H1 (cell line): Measurements from ENCODE around the gene MCC. TPM values are rescaled to one million over a fixed set of nuclear protein-coding genes. Genes with fewer than 3 reads are reported as not detected.

Experiments
- CTCF ChIA-PET: fragments of 300-600 bp; sonication (Branson Sonifier 250); formaldehyde crosslinking; loops from one replicate; lab custom pipeline; 2021; ENCODE audit not compliant: partially characterized antibody; lab: Charles Lee
- POLR2A ChIA-PET: fragments of 300-600 bp; sonication (Branson Sonifier 250); formaldehyde crosslinking; loops from one replicate; lab custom pipeline; 2021; ENCODE audit warnings: inconsistent platforms; ENCODE audit not compliant: partially characterized antibody; lab: Charles Lee
- DNase-seq, 2 experiments: peaks; one replicate each; pipeline versions ENCODE4 v3.0.0 to v3.0.0-alpha.2; 2010 to 2022; ENCODE audit warnings: low spot score in 2 of 2, low read depth in 1 of 2, mixed read lengths in 1 of 2
- FAIRE-seq: peaks from 2 replicates; lab custom pipeline; 2011; peaks lifted over from hg19 to GRCh38; lab: Jason Lieb, UNC
- H2AFZ ChIP-seq: 2 replicates; pipeline ENCODE4 v1.8.1; 2012; ENCODE audit warnings: low read length, inconsistent platforms
- H2AK5ac ChIP-seq: 2 replicates; pipeline ENCODE4 v1.6.1; 2013; ENCODE audit warnings: low read depth, low read length
- H2BK120ac ChIP-seq: replicated peaks from 2 replicates; pipeline ENCODE3; 2013; ENCODE audit warnings: low read depth, low read length, inconsistent platforms
- H2BK12ac ChIP-seq: 2 replicates; pipeline ENCODE4 v1.6.1; 2013; ENCODE audit warnings: low read depth, low read length
- H2BK15ac ChIP-seq: 2 replicates; pipeline ENCODE4 v1.6.1; 2013; ENCODE audit warnings: low read length
- H2BK20ac ChIP-seq: 2 replicates; pipeline ENCODE4 v1.6.1; 2013; ENCODE audit warnings: low read length
- H2BK5ac ChIP-seq: 2 replicates; pipeline ENCODE4 v1.6.1; 2013; ENCODE audit warnings: low read depth, low read length
- H3K14ac ChIP-seq: 2 replicates; pipeline ENCODE4 v1.6.1; 2013; ENCODE audit warnings: inconsistent platforms; ENCODE audit not compliant: insufficient read length
- H3K18ac ChIP-seq: 2 replicates; pipeline ENCODE4 v1.6.1; 2013; ENCODE audit warnings: low read length; ENCODE audit errors: extremely low read depth
- H3K23ac ChIP-seq: 2 replicates; pipeline ENCODE4 v1.6.1; 2013; ENCODE audit warnings: inconsistent platforms; ENCODE audit not compliant: insufficient read length
- H3K23me2 ChIP-seq: 2 replicates; pipeline ENCODE4 v1.6.1; 2013; ENCODE audit warnings: low read depth, low read length
- H3K27ac ChIP-seq: 2 replicates; pipeline ENCODE4 v1.6.1; 2011; ENCODE audit warnings: low read depth, low read length, inconsistent platforms
- H3K27me3 ChIP-seq, 4 experiments: replicated peaks in 1 of 4; 1 replicate in 1 of 4; 2 replicates in 3 of 4; pipeline versions ENCODE4 v1.6.1 to v1.8.1; 2011 to 2013; ENCODE audit warnings: low read length in 3 of 4, mild to moderate bottlenecking in 3 of 4, inconsistent platforms in 2 of 4, mixed read lengths in 2 of 4, moderate library complexity in 1 of 4; ENCODE audit not compliant: control insufficient read depth in 3 of 4, insufficient read depth in 3 of 4; ENCODE audit errors: extremely low read depth in 1 of 4
- H3K36me3 ChIP-seq, 4 experiments: 2 replicates each; pipeline versions ENCODE4 v1.6.1 to v1.8.1; 2011 to 2013; ENCODE audit warnings: mild to moderate bottlenecking in 4 of 4, low read length in 3 of 4, moderate library complexity in 2 of 4, control low read depth in 1 of 4, inconsistent platforms in 1 of 4; ENCODE audit not compliant: insufficient read depth in 4 of 4, control insufficient read depth in 2 of 4
- H3K4ac ChIP-seq: replicated peaks from 2 replicates; pipeline ENCODE3; 2013; ENCODE audit warnings: low read length, low read depth, mixed read lengths, inconsistent platforms; ENCODE audit not compliant: insufficient read length
- H3K4me1 ChIP-seq, 4 experiments: replicated peaks in 1 of 4; 1 replicate in 1 of 4; 2 replicates in 3 of 4; pipeline versions ENCODE4 v1.6.1 to v1.8.1; 2011 to 2013; ENCODE audit warnings: low read length in 3 of 4, inconsistent platforms in 2 of 4, mixed read lengths in 1 of 4; ENCODE audit not compliant: insufficient read depth in 4 of 4, control insufficient read depth in 3 of 4
- H3K4me2 ChIP-seq, 2 experiments: 2 replicates each; pipeline versions ENCODE4 v1.6.1 to v1.8.1; 2011 to 2013; ENCODE audit warnings: low read depth in 2 of 2, low read length in 2 of 2, control low read depth in 1 of 2, inconsistent platforms in 1 of 2, mild to moderate bottlenecking in 1 of 2; ENCODE audit not compliant: insufficient read depth in 1 of 2
- H3K4me3 ChIP-seq, 4 experiments: fragments of 200-600, 300-600 bp in 1 of 4; sonication (generic), shearing (Covaris generic), sonication (Bioruptor Twin) in 1 of 4; 2 replicates each; pipeline versions ENCODE4 v1.5.1 to v1.8.1; 2011 to 2016; ENCODE audit warnings: low read length in 4 of 4, low read depth in 3 of 4, control low read depth in 2 of 4, inconsistent platforms in 2 of 4, mild to moderate bottlenecking in 2 of 4, mixed read lengths in 1 of 4, moderate library complexity in 1 of 4; ENCODE audit not compliant: insufficient read depth in 2 of 4; ENCODE audit errors: extremely low read depth in 1 of 4
- H3K56ac ChIP-seq: replicated peaks from 2 replicates; pipeline ENCODE3; 2013; ENCODE audit warnings: low read depth, mild to moderate bottlenecking, mixed read lengths, low read length, inconsistent platforms; ENCODE audit not compliant: insufficient read length
- H3K79me1 ChIP-seq: 2 replicates; pipeline ENCODE4 v1.6.1; 2013; ENCODE audit warnings: low read depth, low read length, control low read depth
- H3K79me2 ChIP-seq, 2 experiments: 2 replicates each; pipeline versions ENCODE4 v1.6.1 to v1.8.1; 2012 to 2013; ENCODE audit warnings: low read length in 2 of 2, mild to moderate bottlenecking in 2 of 2, inconsistent platforms in 1 of 2; ENCODE audit not compliant: insufficient read depth in 2 of 2, control insufficient read depth in 1 of 2
- H3K9ac ChIP-seq, 4 experiments: replicated peaks in 1 of 4; 1 replicate in 1 of 4; 2 replicates in 3 of 4; pipeline versions ENCODE4 v1.6.1 to v1.8.1; 2011 to 2013; ENCODE audit warnings: low read depth in 3 of 4, low read length in 3 of 4, control low read depth in 2 of 4, mild to moderate bottlenecking in 2 of 4, moderate library complexity in 2 of 4, inconsistent platforms in 1 of 4; ENCODE audit errors: extremely low read depth in 1 of 4
- H3K9me3 ChIP-seq, 2 experiments: 2 replicates each; pipeline versions ENCODE4 v1.6.1 to v1.8.1; 2012 to 2013; ENCODE audit warnings: mild to moderate bottlenecking in 2 of 2, moderate library complexity in 2 of 2, control low read depth in 1 of 2, inconsistent platforms in 1 of 2, low read depth in 1 of 2, low read length in 1 of 2, mixed read lengths in 1 of 2; ENCODE audit not compliant: insufficient read depth in 2 of 2
- H4K20me1 ChIP-seq, 2 experiments: replicated peaks in 1 of 2; 2 replicates each; pipeline versions ENCODE3 to v1.8.1; 2011 to 2013; ENCODE audit warnings: inconsistent platforms in 2 of 2, low read length in 2 of 2, mild to moderate bottlenecking in 1 of 2; ENCODE audit not compliant: insufficient read depth in 2 of 2, control insufficient read depth in 1 of 2
- H4K5ac ChIP-seq: 2 replicates; pipeline ENCODE4 v1.6.1; 2013; ENCODE audit warnings: low read length, low read depth, mixed read lengths, inconsistent platforms; ENCODE audit not compliant: insufficient read length
- H4K8ac ChIP-seq: 2 replicates; pipeline ENCODE4 v1.8.0; 2013; ENCODE audit warnings: mild to moderate bottlenecking, moderate library complexity, low read length, inconsistent platforms; ENCODE audit not compliant: insufficient read depth; ENCODE audit errors: extremely low read depth
- H4K91ac ChIP-seq: replicated peaks from 2 replicates; pipeline ENCODE3; 2013; ENCODE audit warnings: low read length, mixed read lengths, inconsistent platforms; ENCODE audit not compliant: insufficient read length
- PHF8 ChIP-seq: fragments of 200-600 bp; sonication (generic); conservative IDR thresholded peaks from 2 replicates; pipeline ENCODE4 v1.7.1; 2012; ENCODE audit warnings: low read depth, mild to moderate bottlenecking, inconsistent platforms, low read length, moderate library complexity
- WGBS, 2 experiments: shearing (Covaris generic) in 1 of 2; methylation state at CpG; one replicate each; pipeline versions ENCODE4 v1.1.6 to v1.1.7; 2013 to 2015; ENCODE audit warnings: low lambda C conversion rate in 2 of 2, mixed read lengths in 2 of 2, inconsistent platforms in 1 of 2, low coverage in 1 of 2, missing lambda C conversion rate in 1 of 2; ENCODE audit not compliant: insufficient replicate concordance in 2 of 2, insufficient coverage in 1 of 2, insufficient read length in 1 of 2; ENCODE audit errors: extremely low coverage in 1 of 2, missing lambda C conversion rate in 1 of 2; 5-methylcytosine and 5-hydroxymethylcytosine counted together
- polyA plus RNA-seq, 7 experiments: library from polyadenylated mRNA; depleted of rRNA in 3 of 7; stranded (reverse) in 5 of 7; unstranded in 2 of 7; fragments of >200 nt in 5 of 7; fragments of 200-250 nt in 2 of 7; gene quantifications; 1 replicate in 5 of 7; 2 replicates in 1 of 7; 4 replicates in 1 of 7; pipeline versions ENCODE4 v1.2.1 to v1.2.3, GENCODE V29; 2011 to 2013; ENCODE audit warnings: missing spikeins in 2 of 7, mixed read lengths in 2 of 7
- total RNA-seq: library from RNA; stranded (reverse); fragmentation: NEBNext Ultra II Directional; extraction: Animal tissue kit (Norgen Biotek cat#: 25700); gene quantifications from 2 replicates; pipeline ENCODE4 v1.2.1, GENCODE V29; 2021

MCC gene
- total and polyA plus RNA-seq, 2 of the 8 experiments (the other 6 are each of a cell fraction or from before 2014, with no cell fraction given), result 2.6 to 18.3 TPM

DNA sequence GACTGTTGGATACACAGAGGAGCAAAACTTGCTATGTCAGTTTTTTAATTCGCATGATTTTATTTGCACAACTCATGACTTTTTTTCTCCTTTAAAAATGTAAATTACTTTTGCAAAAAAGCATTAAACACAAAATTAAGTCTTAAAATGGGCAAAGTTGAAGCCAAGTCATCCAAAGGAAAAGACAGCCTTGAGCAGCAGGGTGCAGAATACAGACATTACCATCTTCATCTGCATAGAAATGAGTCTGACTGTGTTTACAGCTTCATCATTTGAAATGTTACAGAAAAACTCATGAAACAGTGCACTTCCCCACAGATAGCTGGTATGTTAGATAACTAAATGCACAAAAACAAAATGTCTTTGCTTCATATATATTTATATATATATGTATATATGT is 154.8 kb downstream of the MCC start:
- H2BK120ac ChIP-seq, result no peak overlapping the region
- H3K27me3 ChIP-seq, result no peaks in the 10 kb centered on the region
- no peak overlapping the region for H2AK5ac ChIP-seq
- no peak overlapping the region for H3K4ac ChIP-seq
- H3K9me3 ChIP-seq, result no peaks in the 10 kb centered on the region
- no peak overlapping the region for H2BK12ac ChIP-seq
- no peak overlapping the region for H3K9ac ChIP-seq
- no peak overlapping the region for H3K4me3 ChIP-seq
- H3K27ac ChIP-seq, result no peak overlapping the region
- H3K79me2 ChIP-seq, result no peaks in the 10 kb centered on the region
- no peak overlapping the region for H3K4me2 ChIP-seq
- CTCF ChIA-PET, result interaction anchor here (0.7 to 1.6 kb wide), 7 partner anchors 10 to 337 kb away, joined by 3 to 4 read pairs (median 3); no protein-coding TSS in a partner anchor
- H3K14ac ChIP-seq, result no peak overlapping the region
- no peak overlapping the region for H4K91ac ChIP-seq
- no peak overlapping the region for H4K5ac ChIP-seq
- H2BK5ac ChIP-seq, result no peak overlapping the region
- H4K20me1 ChIP-seq, result no peaks in the 10 kb centered on the region
- H3K4me1 ChIP-seq, result no peaks in the 10 kb centered on the region
- no peak overlapping the region for H3K56ac ChIP-seq
- no peak overlapping the region for H3K23ac ChIP-seq
- H2BK20ac ChIP-seq, result no peak overlapping the region
- TF ChIP-seq PHF8, result no peak
- no peak for FAIRE-seq
- H3K79me1 ChIP-seq, result no peaks in the 10 kb centered on the region
- no peak overlapping the region for H2BK15ac ChIP-seq
- POLR2A ChIA-PET, result no interaction called here
- no peak overlapping the region for H4K8ac ChIP-seq
- no peak for DNase-seq
- WGBS, 2 experiments, result 86% methylated on average over 1 of the region's 1 CpG; no CpG with 5 or more reads in 1 of the 2 experiments
- no peaks in the 10 kb centered on the region for H3K23me2 ChIP-seq
- H2AFZ ChIP-seq, result no peak overlapping the region
- H3K36me3 ChIP-seq, result no peaks in the 10 kb centered on the region
- no peak overlapping the region for H3K18ac ChIP-seq
